Esophagus squamous epithelium (tissue), 5 donors: ENCODE results near the gene ATOH7. TPM values are rescaled to one million over a fixed set of nuclear protein-coding genes. Genes with fewer than 3 reads are reported as not detected.

ENCODE experiments used
- DNase-seq: peaks from one replicate; lab custom pipeline; 2025; lab: John Stamatoyannopoulos, UW
- H3K27ac ChIP-seq, 4 donors: fragments of 200-600 bp; sonication (generic); one replicate each; pipeline ENCODE4 v1.5.1; 2016 to 2019; ENCODE audit warnings: mild to moderate bottlenecking in 1 of 4
- H3K27me3 ChIP-seq, 4 donors: fragments of 200-600 bp; sonication (generic); 1 replicate in 3 of 4; 2 replicates in 1 of 4; pipeline versions ENCODE4 v1.5.1 to v1.6.0; 2017 to 2021; ENCODE audit warnings: antibody characterized with exemption in 1 of 4
- H3K36me3 ChIP-seq, 3 donors: fragments of 200-600 bp; sonication (generic); one replicate each; pipeline ENCODE4 v1.5.1; 2016 to 2019
- H3K4me1 ChIP-seq, 3 donors: fragments of 200-600 bp; sonication (generic); one replicate each; pipeline ENCODE4 v1.5.1; 2017 to 2019
- H3K4me3 ChIP-seq, 4 donors: fragments of 200-600 bp; sonication (generic); 1 replicate in 3 of 4; 2 replicates in 1 of 4; pipeline ENCODE4 v1.5.1; 2016 to 2019; ENCODE audit warnings: mild to moderate bottlenecking in 2 of 4, moderate library complexity in 1 of 4
- H3K9me3 ChIP-seq, 3 donors: fragments of 200-600 bp; sonication (generic); one replicate each; pipeline ENCODE4 v1.5.1; 2016 to 2019
- CTCF ChIP-seq, 6 experiments: fragments of 450-650 bp in 4 of 6; fragments of 200-600 bp in 2 of 6; sonication (generic) in 2 of 6; IDR thresholded peaks; one replicate each; pipeline ENCODE4 v1.5.1; 2016 to 2019; ENCODE audit warnings: antibody characterized with exemption in 6 of 6, mild to moderate bottlenecking in 4 of 6, moderate library complexity in 4 of 6
- POLR2A ChIP-seq, 4 donors: fragments of 450-650 bp; IDR thresholded peaks; one replicate each; pipeline ENCODE4 v1.6.1; 2017; ENCODE audit warnings: antibody characterized with exemption in 4 of 4, mild to moderate bottlenecking in 4 of 4, moderate library complexity in 3 of 4
- WGBS, 2 donors: methylation state at CpG; one replicate each; pipeline ENCODE4 v1.1.5; 2018; 5-methylcytosine and 5-hydroxymethylcytosine counted together
- intact Hi-C: fragments of 100-400 bp; cut with DNase I; formaldehyde crosslinking; loops from one replicate; pipeline ENCODE4 v1.15.0; 2022
- total RNA-seq, 4 donors: library from RNA; depleted of rRNA; stranded (reverse); fragments of >200 nt; gene quantifications; one replicate each; pipeline ENCODE4 v1.1.0, GENCODE V29; 2016
- donor health status: DM: yes; HTN: yes; CAD: no.

The ATOH7 gene
- total RNA-seq, 4 donors from 2014 or later: not detected

GRCh38 chr10:68272833-68273232 is 40.9 kb upstream of the ATOH7 start:
- Histone ChIP-seq H3K36me3 (no peaks in the 10 kb centered on the region), H3K9me3 (peaks cover 0 to 3% (median 0%) of the 10 kb centered on the region in 3 donors), H3K4me1 (no peaks in the 10 kb centered on the region), H3K27me3 (no peaks in the 10 kb centered on the region), H3K27ac (no peak overlapping the region), H3K4me3 (no peak overlapping the region)
- DNase-seq: no peak
- TF ChIP-seq POLR2A (IDR thresholded peaks at IDR 0.05): no peak
- no peak for TF ChIP-seq CTCF (IDR thresholded peaks at IDR 0.05)
- intact Hi-C loops: no loop called here

DNA sequence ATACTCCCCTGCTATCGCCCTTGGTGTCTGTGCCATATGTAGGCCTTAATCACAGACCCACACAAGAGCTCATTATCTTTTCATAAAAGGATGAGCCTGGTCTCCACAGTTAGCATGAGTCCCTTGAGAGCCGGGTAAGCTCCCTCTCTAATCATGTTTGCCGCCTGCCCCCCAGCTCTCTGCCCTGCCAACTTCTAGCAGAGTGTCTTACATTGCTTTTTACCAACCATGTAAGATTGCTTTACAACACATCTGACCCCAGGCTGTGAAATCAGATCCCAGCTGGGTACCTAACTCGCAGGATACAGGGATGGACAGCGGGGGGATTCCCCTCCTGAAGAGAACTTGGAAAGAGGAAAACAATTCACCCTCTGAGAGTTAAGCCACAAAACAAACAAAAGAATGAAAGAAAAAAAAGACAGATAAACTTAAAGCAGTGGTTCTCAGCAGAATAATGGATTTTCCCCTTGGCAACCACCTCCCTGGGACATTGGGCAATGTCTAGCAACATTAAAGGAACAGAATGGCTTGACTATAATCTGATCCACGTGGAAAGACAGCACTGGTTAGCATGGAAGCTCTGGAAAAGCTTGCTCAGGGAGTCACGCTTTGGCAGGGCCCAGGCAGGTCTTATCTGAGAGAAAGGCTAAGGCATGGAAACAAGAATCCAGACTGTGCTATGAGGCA is 39.4 kb upstream of the ATOH7 start:
- TF ChIP-seq POLR2A (IDR thresholded peaks at IDR 0.05) (no peak), CTCF (IDR thresholded peaks at IDR 0.05) (no peak)
- Histone ChIP-seq H3K4me1 (no peaks in the 10 kb centered on the region), H3K4me3 (no peak overlapping the region), H3K36me3 (no peaks in the 10 kb centered on the region), H3K9me3 (no peaks in the 10 kb centered on the region), H3K27ac (no peak overlapping the region), H3K27me3 (no peaks in the 10 kb centered on the region)
- WGBS, 2 donors: 63 to 64% methylated on average over 6 of the region's 7 CpGs
- no peak for DNase-seq
- intact Hi-C loops: no loop called here

DNA sequence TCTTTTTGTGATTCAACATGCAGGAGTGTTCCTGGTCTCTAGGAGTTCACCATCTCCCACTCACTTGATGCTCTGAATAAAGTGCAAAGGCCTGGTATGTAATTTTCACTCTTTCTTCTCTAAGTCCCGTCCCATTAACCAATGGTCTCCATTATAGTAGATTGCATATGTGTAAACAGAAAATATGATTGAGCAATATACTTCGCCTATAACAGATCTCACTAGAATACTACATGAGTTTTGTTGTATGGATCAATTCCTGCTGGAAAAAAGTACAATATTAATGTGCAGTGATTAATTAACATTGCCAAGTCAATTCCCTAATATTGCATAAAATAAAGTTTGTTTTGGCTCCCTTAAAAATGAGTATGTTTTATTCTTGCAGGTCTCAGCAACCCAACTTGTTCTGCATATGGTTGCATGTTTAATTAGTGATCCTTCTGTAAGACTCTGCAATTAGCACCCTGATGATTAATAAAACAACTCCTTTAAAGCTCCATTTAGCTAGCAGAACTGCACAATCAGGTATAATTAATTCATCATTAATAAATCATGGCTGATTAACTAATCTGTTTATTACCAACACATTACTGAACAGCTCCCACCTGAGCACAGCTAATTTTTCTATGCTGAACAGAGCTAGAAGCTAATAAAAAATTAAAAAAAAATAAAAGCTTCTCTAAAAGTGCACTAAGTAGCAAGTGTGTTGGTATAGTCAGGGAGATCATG is 37.8 kb upstream of the ATOH7 start:
- WGBS, 2 donors: 75 to 89% methylated on average over 2 of the region's 2 CpGs
- intact Hi-C loops: no loop called here
- Histone ChIP-seq H3K4me1 (no peaks in the 10 kb centered on the region), H3K27ac (no peak overlapping the region), H3K36me3 (no peaks in the 10 kb centered on the region), H3K4me3 (no peak overlapping the region), H3K9me3 (no peaks in the 10 kb centered on the region), H3K27me3 (no peaks in the 10 kb centered on the region)
- no peak for TF ChIP-seq CTCF (IDR thresholded peaks at IDR 0.05)
- TF ChIP-seq POLR2A (IDR thresholded peaks at IDR 0.05): no peak
- no peak for DNase-seq

- DNase-seq: no peak
- no peak for TF ChIP-seq CTCF (IDR thresholded peaks at IDR 0.05)
- no peak for TF ChIP-seq POLR2A (IDR thresholded peaks at IDR 0.05)
- Histone ChIP-seq H3K27me3 (no peaks in the 10 kb centered on the region), H3K4me3 (no peak overlapping the region), H3K9me3 (no peaks in the 10 kb centered on the region), H3K36me3 (no peaks in the 10 kb centered on the region), H3K4me1 (no peaks in the 10 kb centered on the region), H3K27ac (no peak overlapping the region)
- intact Hi-C loops: no loop called here
- 83 to 96% methylated on average over 5 to 8 of the region's 8 CpGs for WGBS, 2 donors
These were observed 29.4 kb upstream of the ATOH7 start for GRCh38 chr10:68261132-68261856.

DNA sequence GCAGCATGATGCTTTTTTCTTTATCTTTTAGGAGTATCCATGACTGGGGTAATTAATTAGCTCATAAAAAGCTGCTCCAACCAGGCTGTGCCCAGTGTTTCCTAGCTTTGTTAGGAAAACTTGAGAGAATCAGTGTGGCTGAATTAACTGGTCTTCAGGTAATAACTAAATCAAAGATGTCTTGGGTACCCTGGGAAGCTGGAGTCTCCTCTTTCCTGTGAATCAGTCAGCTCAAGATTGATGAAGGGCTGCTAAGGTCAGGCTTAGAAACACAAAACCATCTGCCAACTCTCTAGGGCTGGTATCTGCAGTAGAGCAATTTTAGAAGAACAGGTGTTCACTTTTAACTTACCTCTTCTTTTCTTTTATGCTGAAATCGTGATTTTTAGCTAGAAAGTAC is 21.4 kb upstream of the ATOH7 start:
- TF ChIP-seq CTCF (IDR thresholded peaks at IDR 0.05): no peak
- TF ChIP-seq POLR2A (IDR thresholded peaks at IDR 0.05): no peak
- Histone ChIP-seq H3K27me3 (no peaks in the 10 kb centered on the region), H3K9me3 (no peaks in the 10 kb centered on the region), H3K27ac (no peak overlapping the region), H3K4me1 (no peaks in the 10 kb centered on the region), H3K4me3 (no peak overlapping the region), H3K36me3 (no peaks in the 10 kb centered on the region)
- no peak for DNase-seq
- 15 to 40% methylated on average over 1 of the region's 1 CpG for WGBS, 2 donors
- intact Hi-C loops: no loop called here
